ENCODE results near the gene MAEL. TPM values are rescaled to one million over a fixed set of nuclear protein-coding genes. Genes with fewer than 3 reads are reported as not detected.

MAEL gene
- total RNA-seq, 1 experiment from 2014 or later: not detected

DNA sequence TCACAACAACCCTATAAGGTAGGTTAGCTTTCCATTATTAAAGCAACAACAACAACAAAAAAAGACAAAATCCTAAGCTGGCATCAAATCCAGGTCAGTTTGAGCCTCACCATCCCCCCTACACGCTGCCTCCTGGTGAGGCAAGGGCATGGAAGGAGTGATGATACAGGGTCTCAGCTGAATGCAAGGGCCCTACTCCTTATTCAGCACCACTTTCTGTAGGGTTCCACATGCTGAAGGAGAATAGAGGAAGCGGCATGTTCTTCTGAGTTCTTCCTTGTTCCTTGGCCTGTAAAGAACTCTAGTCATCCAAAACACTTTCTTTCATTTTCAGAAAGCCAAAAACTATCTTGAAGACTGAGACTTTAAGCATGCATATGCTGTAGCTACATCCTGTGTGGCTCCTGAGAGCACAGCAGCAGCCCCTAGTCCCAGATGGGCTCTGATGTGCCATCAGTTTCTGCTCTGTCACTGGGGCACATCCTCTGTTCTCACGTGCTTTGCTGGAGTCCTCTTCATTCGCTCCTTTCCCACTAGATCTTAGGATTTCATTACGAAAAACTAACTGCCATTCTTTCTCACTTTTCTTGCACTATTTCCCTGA lies 19.9 kb upstream of the MAEL start:
- no peak overlapping the region for H3K27ac ChIP-seq (ENCODE audit: insufficient read length, low read depth, low read length)
- WGBS (ENCODE audit: extremely low coverage, insufficient read length, low lambda C conversion rate): no CpG with 5 or more reads among the region's 5 CpGs
- Mint-ChIP-seq H3K4me1 (peaks cover 12 to 14% of the 10 kb centered on the region in 2 experiments), H3K27ac (no peak overlapping the region), H3K36me3 (ENCODE audit: insufficient read depth in 1 of 3, low read depth in 3 of 3) (no peaks in the 10 kb centered on the region), H3K27me3 (ENCODE audit: low read depth) (peaks cover 69% of the 10 kb centered on the region), H3K9me3 (no peaks in the 10 kb centered on the region), H3K4me3 (no peak overlapping the region)
- H3K9me3 ChIP-seq (ENCODE audit: control insufficient read depth, low read depth, low read length): no peaks in the 10 kb centered on the region
- no peak for DNase-seq
- H2BK20ac ChIP-seq (ENCODE audit: low read depth, low read length, poor library complexity, severe bottlenecking): no peak overlapping the region
- no peak overlapping the region for H2BK15ac ChIP-seq (ENCODE audit: low read depth, low read length)
- no peak overlapping the region for H3K23ac ChIP-seq (ENCODE audit: insufficient read length, low read depth, low read length)
- no peaks in the 10 kb centered on the region for H3K79me1 ChIP-seq (ENCODE audit: insufficient read depth, low read depth, low read length, poor library complexity, severe bottlenecking)
- no peak overlapping the region for H2AK5ac ChIP-seq (ENCODE audit: insufficient read length, low read length)
- H3T11ph ChIP-seq (ENCODE audit: low read length): no peak overlapping the region
- H3K27me3 ChIP-seq (ENCODE audit: insufficient read depth, low read length): peaks cover 12% of the 10 kb centered on the region; the same call in 1 of the 2 replicates
- H2BK120ac ChIP-seq (ENCODE audit: low read depth, low read length, poor library complexity, severe bottlenecking): no peak overlapping the region
- no peak overlapping the region for H3K18ac ChIP-seq (ENCODE audit: insufficient read length, low read depth, low read length)
- no peak overlapping the region for H4K5ac ChIP-seq (ENCODE audit: insufficient read length, low read depth, low read length)
- no peak overlapping the region for H2BK12ac ChIP-seq (ENCODE audit: insufficient read length, low read depth, low read length)
- H3K4ac ChIP-seq (ENCODE audit: low read depth, low read length): no peak overlapping the region
- no peak overlapping the region for H3K56ac ChIP-seq (ENCODE audit: insufficient read length, low read depth, low read length)
- no peak overlapping the region for H2AFZ ChIP-seq (ENCODE audit: low read length)
- H4K20me1 ChIP-seq (ENCODE audit: control insufficient read depth, insufficient read depth, insufficient read length): no peaks in the 10 kb centered on the region
- H2BK5ac ChIP-seq (ENCODE audit: insufficient read length, low read length): no peak overlapping the region
- no peaks in the 10 kb centered on the region for H3K23me2 ChIP-seq (ENCODE audit: insufficient read length, low read depth, low read length, poor library complexity, severe bottlenecking)
- H4K91ac ChIP-seq (ENCODE audit: insufficient read length, low read depth, low read length): no peak overlapping the region
- no peak overlapping the region for H3K9ac ChIP-seq (ENCODE audit: extremely low read depth, insufficient read length, low read length)
- no peaks in the 10 kb centered on the region for H3K79me2 ChIP-seq (ENCODE audit: insufficient read depth, low read length)
- H3K4me1 ChIP-seq (ENCODE audit: insufficient read depth, low read length): no peaks in the 10 kb centered on the region; the same call in 1 of the 2 replicates
- H3K4me2 ChIP-seq (ENCODE audit: insufficient read depth, insufficient read length, low read length): no peak overlapping the region
- TF ChIP-seq, protein P1, sequence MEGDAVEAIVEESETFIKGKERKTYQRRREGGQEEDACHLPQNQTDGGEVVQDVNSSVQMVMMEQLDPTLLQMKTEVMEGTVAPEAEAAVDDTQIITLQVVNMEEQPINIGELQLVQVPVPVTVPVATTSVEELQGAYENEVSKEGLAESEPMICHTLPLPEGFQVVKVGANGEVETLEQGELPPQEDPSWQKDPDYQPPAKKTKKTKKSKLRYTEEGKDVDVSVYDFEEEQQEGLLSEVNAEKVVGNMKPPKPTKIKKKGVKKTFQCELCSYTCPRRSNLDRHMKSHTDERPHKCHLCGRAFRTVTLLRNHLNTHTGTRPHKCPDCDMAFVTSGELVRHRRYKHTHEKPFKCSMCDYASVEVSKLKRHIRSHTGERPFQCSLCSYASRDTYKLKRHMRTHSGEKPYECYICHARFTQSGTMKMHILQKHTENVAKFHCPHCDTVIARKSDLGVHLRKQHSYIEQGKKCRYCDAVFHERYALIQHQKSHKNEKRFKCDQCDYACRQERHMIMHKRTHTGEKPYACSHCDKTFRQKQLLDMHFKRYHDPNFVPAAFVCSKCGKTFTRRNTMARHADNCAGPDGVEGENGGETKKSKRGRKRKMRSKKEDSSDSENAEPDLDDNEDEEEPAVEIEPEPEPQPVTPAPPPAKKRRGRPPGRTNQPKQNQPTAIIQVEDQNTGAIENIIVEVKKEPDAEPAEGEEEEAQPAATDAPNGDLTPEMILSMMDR (conservative IDR thresholded peaks at IDR 0.05): no peak
- no peak overlapping the region for H4K8ac ChIP-seq (replicated peaks; ENCODE audit: insufficient read length, low read depth, low read length)
- H3K14ac ChIP-seq (ENCODE audit: insufficient read depth, low read length): no peak overlapping the region

Measured in H9 (cell line).